HG03378 (cell line): ENCODE measurements around the gene WDR86.

Experiments used
- ATAC-seq: cut with Tn5 transposase; IDR thresholded peaks from one replicate; pipeline ENCODE4 v1.9.1; 2021; ENCODE audit warnings: mild to moderate bottlenecking, moderate library complexity; ENCODE audit not compliant: unreplicated experiment

The WDR86 gene

GRCh38 chr7:151381348-151382078 lies 28.3 kb downstream of the WDR86 start:
- ATAC-seq, result no peak

GRCh38 chr7:151381098-151381347 lies 28.8 kb downstream of the WDR86 start:
- no peak for ATAC-seq

- ATAC-seq, result no peak
These were observed 29.4 kb downstream of the WDR86 start for GRCh38 chr7:151380199-151381097.

- no peak for ATAC-seq
These were observed 30.2 kb downstream of the WDR86 start for GRCh38 chr7:151379534-151380198.

GRCh38 chr7:151379193-151379520 lies 30.7 kb downstream of the WDR86 start:
- ATAC-seq, result no peak

- ATAC-seq, result no peak
These were observed 31.2 kb downstream of the WDR86 start for GRCh38 chr7:151378496-151379192.

- no peak for ATAC-seq
These were observed 31.8 kb downstream of the WDR86 start for GRCh38 chr7:151378011-151378410.

GRCh38 chr7:151377406-151377805 lies 32.4 kb downstream of the WDR86 start:
- ATAC-seq, result no peak

GRCh38 chr7:151376218-151376902 lies 33.5 kb downstream of the WDR86 start:
- no peak for ATAC-seq

GRCh38 chr7:151375530-151376217 lies 34.2 kb downstream of the WDR86 start:
- ATAC-seq, result no peak

- ATAC-seq, result no peak
These were observed 35.1 kb downstream of the WDR86 start for GRCh38 chr7:151374726-151375125.

- no peak for ATAC-seq
These were observed 35.7 kb downstream of the WDR86 start for GRCh38 chr7:151374139-151374538.

GRCh38 chr7:151373599-151373998 lies 36.2 kb downstream of the WDR86 start:
- no peak for ATAC-seq

GRCh38 chr7:151372612-151373265 lies 37.1 kb downstream of the WDR86 start:
- ATAC-seq, result no peak

- ATAC-seq, result no peak
These were observed 38.6 kb downstream of the WDR86 start for GRCh38 chr7:151371266-151371665.

GRCh38 chr7:151368136-151368571 lies 41.7 kb downstream of the WDR86 start:
- ATAC-seq, result peak; percentile 88

- ATAC-seq, result no peak
These were observed 42.6 kb downstream of the WDR86 start for GRCh38 chr7:151367284-151367683.

GRCh38 chr7:151366880-151367222 lies 43.0 kb downstream of the WDR86 start:
- ATAC-seq, result no peak

- no peak for ATAC-seq
These were observed 43.5 kb downstream of the WDR86 start for GRCh38 chr7:151366166-151366879.
